ENCODE results near the gene KIRREL3.

KIRREL3 gene

GRCh38 chr11:126868741-126869140 is 131.8 kb downstream of the KIRREL3 start:
- TF ChIP-seq CTCF (IDR thresholded peaks at IDR 0.05; ENCODE audit: borderline replicate concordance, insufficient read depth, low read depth, low read length) = no peak

GRCh38 chr11:126864934-126865333 is 135.6 kb downstream of the KIRREL3 start:
- no peak overlapping the region for H3K4me3 ChIP-seq (ENCODE audit: low read depth, low read length)
- no peak for TF ChIP-seq CTCF (IDR thresholded peaks at IDR 0.05; ENCODE audit: borderline replicate concordance, insufficient read depth, low read depth, low read length)

More at GRCh38 chr11:126868741-126869140, 131.8 kb downstream of the KIRREL3 start:
- no peak overlapping the region for H3K4me3 ChIP-seq (ENCODE audit: low read depth, low read length)

- TF ChIP-seq CTCF (IDR thresholded peaks at IDR 0.05; ENCODE audit: borderline replicate concordance, insufficient read depth, low read depth, low read length) = no peak
- H3K4me3 ChIP-seq (ENCODE audit: low read depth, low read length) = no peak overlapping the region
These were observed 137.1 kb downstream of the KIRREL3 start for GRCh38 chr11:126863294-126863997.

GRCh38 chr11:126862664-126863243 is 137.8 kb downstream of the KIRREL3 start:
- H3K4me3 ChIP-seq (ENCODE audit: low read depth, low read length) = no peak overlapping the region
- TF ChIP-seq CTCF (IDR thresholded peaks at IDR 0.05; ENCODE audit: borderline replicate concordance, insufficient read depth, low read depth, low read length) = 0 out of 2 replicates have a peak, but pooled peaks have one; percentile 12

GRCh38 chr11:126861796-126862459 is 138.6 kb downstream of the KIRREL3 start:
- no peak for TF ChIP-seq CTCF (IDR thresholded peaks at IDR 0.05; ENCODE audit: borderline replicate concordance, insufficient read depth, low read depth, low read length)

GRCh38 chr11:126857860-126858808 is 142.4 kb downstream of the KIRREL3 start:
- no peak for TF ChIP-seq CTCF (IDR thresholded peaks at IDR 0.05; ENCODE audit: borderline replicate concordance, insufficient read depth, low read depth, low read length)
- H3K4me3 ChIP-seq (ENCODE audit: low read depth, low read length) = no peak overlapping the region

More at GRCh38 chr11:126861796-126862459, 138.6 kb downstream of the KIRREL3 start:
- H3K4me3 ChIP-seq (ENCODE audit: low read depth, low read length) = no peak overlapping the region

All from GM12875 (cell line).